Measurements from ENCODE around the gene COL18A1. TPM values are rescaled to one million over a fixed set of nuclear protein-coding genes. Genes with fewer than 3 reads are reported as not detected.

COL18A1 gene
- total RNA-seq, 1 donor from 2014 or later: 44.2 TPM

- intact Hi-C loops (cut with DNase I): no loop called here
- peak; percentile 41 for DNase-seq
- no peak for ATAC-seq (ENCODE audit: poor library complexity)
Measured at GRCh38 chr21:45536301-45537081, 131.5 kb downstream of the COL18A1 start.

GRCh38 chr21:45537111-45537745 is 132.3 kb downstream of the COL18A1 start:
- DNase-seq (peak; percentile 34), ATAC-seq (ENCODE audit: poor library complexity) (no peak)
- intact Hi-C loops (cut with DNase I): no loop called here

- intact Hi-C loops (cut with DNase I): no loop called here
- peak; percentile 33 for DNase-seq
- no peak for ATAC-seq (ENCODE audit: poor library complexity)
Measured at GRCh38 chr21:45537746-45538291, 132.9 kb downstream of the COL18A1 start.

- intact Hi-C loops (cut with DNase I): no loop called here
- ATAC-seq (ENCODE audit: poor library complexity): no peak
- DNase-seq: peak; percentile 26
Measured at GRCh38 chr21:45538381-45539045, 133.5 kb downstream of the COL18A1 start.

GRCh38 chr21:45539046-45539795 is 134.3 kb downstream of the COL18A1 start:
- no peak for ATAC-seq (ENCODE audit: poor library complexity)
- intact Hi-C loops (cut with DNase I): no loop called here

GRCh38 chr21:45539796-45540600 is 135.0 kb downstream of the COL18A1 start:
- intact Hi-C loops (cut with DNase I): no loop called here
- ATAC-seq (ENCODE audit: poor library complexity) (no peak), DNase-seq (peak; percentile 32)

More at GRCh38 chr21:45539046-45539795, 134.3 kb downstream of the COL18A1 start:
- peak; percentile 30 for DNase-seq

DNA sequence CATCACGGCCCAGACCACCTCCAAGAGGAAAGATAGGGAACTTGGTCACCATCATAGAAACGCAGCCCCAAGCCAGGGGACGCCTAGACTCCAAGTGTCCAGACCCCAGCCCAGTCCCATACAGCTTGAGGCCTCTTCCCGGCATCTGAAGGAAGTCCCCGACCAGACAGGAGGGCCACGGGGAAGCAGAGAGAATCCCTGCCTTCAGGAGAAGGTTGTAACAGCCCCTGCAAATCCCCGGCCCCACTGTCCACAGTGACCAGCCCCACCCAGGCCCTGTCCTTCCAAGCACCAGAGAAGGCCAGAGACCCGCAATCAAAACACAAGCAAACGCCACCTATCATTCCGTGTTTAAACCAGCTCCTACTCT is 135.6 kb downstream of the COL18A1 start:
- intact Hi-C loops (cut with DNase I): no loop called here
- ATAC-seq (ENCODE audit: poor library complexity) (no peak), DNase-seq (peak; percentile 30)

- intact Hi-C loops (cut with DNase I): no loop called here
- peak; percentile 71 for ATAC-seq (ENCODE audit: poor library complexity)
Measured at GRCh38 chr21:45541221-45542039, 136.5 kb downstream of the COL18A1 start.

DNA sequence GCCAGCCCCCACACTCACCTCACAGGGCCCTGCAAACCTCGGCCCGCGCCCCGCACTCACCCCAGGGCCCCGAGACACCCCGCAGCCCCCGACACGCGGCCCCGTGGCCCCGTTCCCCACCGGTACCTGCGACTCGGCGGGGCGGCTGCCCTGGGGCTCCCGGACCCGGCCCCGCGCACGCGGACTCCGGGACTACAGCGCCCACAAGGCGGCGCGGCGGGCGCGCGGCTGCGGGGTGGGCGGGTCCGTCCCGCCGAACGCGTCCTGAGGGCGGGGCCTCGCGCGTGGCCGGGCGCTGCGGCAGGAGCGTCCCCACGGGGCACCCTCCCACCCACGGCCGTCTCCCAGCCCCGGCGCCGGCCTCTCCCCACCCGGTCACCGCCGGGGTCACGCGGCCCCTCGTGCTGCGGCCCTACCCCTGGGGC is 137.3 kb downstream of the COL18A1 start, which contains the start of gene SLC19A1:
SLC19A1 (minus strand) TSS at position 199 of the 425 bp plus-strand sequence. CDS start 4,481 bp downstream, outside the sequence.
- peak; percentile 93 for ATAC-seq (ENCODE audit: poor library complexity)
- intact Hi-C loops (cut with DNase I): no loop called here
- DNase-seq: peak; percentile 87

More at GRCh38 chr21:45541221-45542039, 136.5 kb downstream of the COL18A1 start:
- DNase-seq: peak; percentile 91

- ATAC-seq (ENCODE audit: poor library complexity) (no peak), DNase-seq (peak; percentile 36)
- intact Hi-C loops (cut with DNase I): no loop called here
Measured at GRCh38 chr21:45542667-45543370, 137.9 kb downstream of the COL18A1 start.

DNA sequence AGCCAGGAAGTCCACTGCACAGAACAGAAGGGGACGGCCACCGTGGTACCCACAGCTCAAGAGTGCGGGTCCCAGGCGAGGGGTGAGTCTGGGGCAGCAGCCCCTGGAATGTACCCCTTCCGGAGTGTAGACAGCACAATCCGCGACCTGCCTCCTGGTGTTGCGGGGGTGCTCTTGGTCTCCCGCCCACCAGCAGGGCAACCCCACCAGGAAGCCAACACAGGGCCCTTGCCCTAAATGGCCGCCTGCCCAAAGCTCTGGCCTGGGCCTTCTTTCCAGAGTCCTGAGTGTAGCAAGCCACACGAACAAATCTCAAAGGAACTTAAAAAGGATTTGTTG is 138.4 kb downstream of the COL18A1 start:
- intact Hi-C loops (cut with DNase I): no loop called here
- ATAC-seq (ENCODE audit: poor library complexity): no peak
- no peak for DNase-seq

- no peak for DNase-seq
- ATAC-seq (ENCODE audit: poor library complexity): no peak
- intact Hi-C loops (cut with DNase I): no loop called here
Measured at GRCh38 chr21:45543710-45544448, 138.9 kb downstream of the COL18A1 start.

DNA sequence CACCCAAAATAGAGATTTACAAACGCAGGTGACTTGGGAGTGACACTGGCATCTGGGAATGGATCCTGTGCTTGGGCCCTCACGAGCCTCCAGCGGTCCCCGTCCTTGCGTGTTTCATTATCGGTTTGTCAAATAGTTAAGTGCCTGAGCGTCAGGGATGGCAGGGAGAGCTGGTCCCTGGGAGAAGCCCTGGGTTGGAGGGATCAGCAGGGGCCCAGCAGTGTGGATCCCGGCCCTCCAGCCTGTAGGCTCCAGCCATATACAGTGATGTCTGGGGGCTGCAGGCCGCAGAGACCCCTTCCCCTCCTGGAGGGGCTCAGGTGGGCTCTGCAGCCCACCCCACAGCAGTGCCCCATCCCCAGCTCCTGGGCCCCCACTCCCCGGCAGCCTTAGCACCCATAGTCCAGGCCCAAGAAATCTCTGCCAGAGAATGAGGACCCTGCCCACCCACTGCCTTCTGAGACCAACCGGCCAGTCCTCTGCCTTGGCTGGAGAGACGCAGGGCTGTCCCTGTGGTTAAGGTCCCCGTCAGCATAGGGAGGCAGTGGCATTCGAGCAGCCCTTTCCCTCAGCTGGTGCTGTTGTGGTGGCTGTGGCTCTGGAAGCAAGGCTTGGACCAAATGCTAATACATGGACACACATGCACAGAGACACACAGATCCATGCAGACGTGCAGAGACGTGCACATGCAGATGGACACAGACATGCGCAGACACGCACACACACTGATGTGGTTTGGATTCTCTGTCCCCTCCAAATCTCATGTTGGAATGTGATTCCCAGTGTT is 139.7 kb downstream of the COL18A1 start:
- intact Hi-C loops (cut with DNase I): no loop called here
- ATAC-seq (ENCODE audit: poor library complexity): no peak
- DNase-seq: no peak

GRCh38 chr21:45545236-45545570 is 140.2 kb downstream of the COL18A1 start:
- ATAC-seq (ENCODE audit: poor library complexity): no peak
- intact Hi-C loops (cut with DNase I): no loop called here
- DNase-seq: no peak
